ENCODE results near the gene RSPO3. TPM values are rescaled to one million over a fixed set of nuclear protein-coding genes. Genes with fewer than 3 reads are reported as not detected.
"Not testable (repeated sequence)": the region's sequence is repeated elsewhere in the genome, so short reads cannot be mapped to it uniquely, and the experiment has no call there.

RSPO3 gene
- total RNA-seq, 2 donors from 2014 or later, result not detected

GRCh38 chr6:127205036-127205435, 86.6 kb downstream of the RSPO3 start:
- H3K27ac Mint-ChIP-seq, result no peak overlapping the region
- no peaks in the 10 kb centered on the region for H3K36me3 Mint-ChIP-seq (ENCODE audit: insufficient read depth in 2 of 2)
- DNase-seq (no peak), ATAC-seq (replicated peaks in 1 of 2) (no peak)
- H3K9me3 Mint-ChIP-seq, result no peaks in the 10 kb centered on the region
- H3K4me3 Mint-ChIP-seq, result no peak overlapping the region
- peaks cover 27% of the 10 kb centered on the region for H3K27me3 Mint-ChIP-seq (ENCODE audit: low read depth)
- H3K4me1 Mint-ChIP-seq (ENCODE audit: low read depth), result no peaks in the 10 kb centered on the region

- DNase-seq (no peak), ATAC-seq (replicated peaks in 1 of 2) (no peak)
- no peak overlapping the region for H3K27ac Mint-ChIP-seq
- no peaks in the 10 kb centered on the region for H3K9me3 Mint-ChIP-seq
- H3K36me3 Mint-ChIP-seq (ENCODE audit: insufficient read depth in 2 of 2), result no peaks in the 10 kb centered on the region
- H3K27me3 Mint-ChIP-seq (ENCODE audit: low read depth), result peaks cover 32% of the 10 kb centered on the region
- no peak overlapping the region for H3K4me3 Mint-ChIP-seq
- no peaks in the 10 kb centered on the region for H3K4me1 Mint-ChIP-seq (ENCODE audit: low read depth)
Measured at GRCh38 chr6:127206531-127207095, 88.1 kb downstream of the RSPO3 start.

GRCh38 chr6:127207591-127208120, 89.2 kb downstream of the RSPO3 start:
- ATAC-seq (replicated peaks in 1 of 2) (no peak), DNase-seq (no peak)
- Mint-ChIP-seq H3K36me3 (ENCODE audit: insufficient read depth in 2 of 2) (no peaks in the 10 kb centered on the region), H3K27me3 (ENCODE audit: low read depth) (peaks cover 41% of the 10 kb centered on the region), H3K9me3 (no peaks in the 10 kb centered on the region), H3K4me3 (no peak overlapping the region), H3K4me1 (ENCODE audit: low read depth) (no peaks in the 10 kb centered on the region), H3K27ac (no peak overlapping the region)

DNA sequence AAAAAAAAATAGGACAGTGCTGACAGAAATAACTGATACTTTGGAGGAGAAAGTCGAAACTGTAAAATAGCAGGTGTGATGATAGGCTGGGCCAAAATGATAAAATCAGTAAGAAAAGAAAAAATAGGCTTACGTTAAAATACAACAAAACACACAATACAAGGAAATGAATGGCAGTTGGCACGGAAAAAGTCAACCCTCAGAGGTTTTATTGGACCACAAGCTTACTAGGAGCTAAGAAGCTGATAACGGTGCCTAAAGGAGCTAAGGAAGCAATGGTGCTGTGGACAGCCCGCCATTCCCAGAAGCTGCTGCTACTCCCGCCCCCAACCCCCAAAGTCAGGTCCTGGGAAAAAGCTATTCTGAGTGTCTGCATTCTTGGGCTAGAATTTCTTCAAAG, 92.3 kb downstream of the RSPO3 start:
- no peaks in the 10 kb centered on the region for H3K36me3 Mint-ChIP-seq (ENCODE audit: insufficient read depth in 2 of 2)
- no peaks in the 10 kb centered on the region for H3K9me3 Mint-ChIP-seq
- H3K27ac Mint-ChIP-seq, result no peak overlapping the region
- no peak for DNase-seq
- ATAC-seq (replicated peaks in 1 of 2), result no peak
- H3K4me1 Mint-ChIP-seq (ENCODE audit: low read depth), result no peaks in the 10 kb centered on the region
- H3K4me3 Mint-ChIP-seq, result no peak overlapping the region
- peaks cover 38% of the 10 kb centered on the region for H3K27me3 Mint-ChIP-seq (ENCODE audit: low read depth)

- H3K36me3 Mint-ChIP-seq (ENCODE audit: insufficient read depth in 2 of 2), result no peaks in the 10 kb centered on the region
- DNase-seq (no peak), ATAC-seq (replicated peaks in 1 of 2) (no peak)
- no peak overlapping the region for H3K27ac Mint-ChIP-seq
- H3K4me1 Mint-ChIP-seq (ENCODE audit: low read depth), result no peaks in the 10 kb centered on the region
- peaks cover 36% of the 10 kb centered on the region for H3K27me3 Mint-ChIP-seq (ENCODE audit: low read depth)
- H3K4me3 Mint-ChIP-seq, result no peak overlapping the region
- H3K9me3 Mint-ChIP-seq, result no peaks in the 10 kb centered on the region
Measured at GRCh38 chr6:127212376-127212775, 93.9 kb downstream of the RSPO3 start.

GRCh38 chr6:127214032-127214431, 95.6 kb downstream of the RSPO3 start:
- not testable (repeated sequence) for H3K4me1 Mint-ChIP-seq (ENCODE audit: low read depth); H3K27ac Mint-ChIP-seq; H3K9me3 Mint-ChIP-seq; ATAC-seq (replicated peaks in 1 of 2); DNase-seq; H3K36me3 Mint-ChIP-seq (ENCODE audit: insufficient read depth in 2 of 2); H3K4me3 Mint-ChIP-seq
- H3K27me3 Mint-ChIP-seq (ENCODE audit: low read depth), result peaks cover 19% of the 10 kb centered on the region

GRCh38 chr6:127214531-127214930, 96.1 kb downstream of the RSPO3 start:
- DNase-seq; ATAC-seq (replicated peaks in 1 of 2); H3K4me1 Mint-ChIP-seq (ENCODE audit: low read depth); H3K4me3 Mint-ChIP-seq; H3K9me3 Mint-ChIP-seq; H3K36me3 Mint-ChIP-seq (ENCODE audit: insufficient read depth in 2 of 2); H3K27ac Mint-ChIP-seq: not testable (repeated sequence)
- peaks cover 18% of the 10 kb centered on the region for H3K27me3 Mint-ChIP-seq (ENCODE audit: low read depth)

DNA sequence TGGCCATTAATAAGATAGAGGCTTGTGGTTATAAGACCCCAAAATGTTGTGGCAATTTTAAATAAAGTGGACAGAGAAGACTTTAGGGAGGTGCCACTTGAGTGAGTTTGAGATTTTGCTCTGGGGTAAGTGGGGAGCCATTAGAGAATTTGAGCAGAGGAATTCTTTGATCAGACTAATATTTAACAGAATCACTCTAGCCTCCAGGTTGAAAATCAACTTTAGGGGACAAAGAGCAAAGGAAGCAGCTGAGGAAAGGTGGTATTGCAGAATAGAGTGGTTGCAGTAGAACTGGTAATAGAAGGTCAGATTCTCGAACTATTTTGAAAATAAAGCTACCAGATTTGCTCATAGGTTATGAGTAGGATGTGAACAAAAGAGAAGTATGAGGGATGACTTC, 97.5 kb downstream of the RSPO3 start:
- Mint-ChIP-seq H3K9me3 (no peaks in the 10 kb centered on the region), H3K4me1 (ENCODE audit: low read depth) (no peaks in the 10 kb centered on the region), H3K36me3 (ENCODE audit: insufficient read depth in 2 of 2) (no peaks in the 10 kb centered on the region), H3K27me3 (ENCODE audit: low read depth) (peaks cover 17% of the 10 kb centered on the region), H3K4me3 (no peak overlapping the region), H3K27ac (no peak overlapping the region)
- no peak for ATAC-seq (replicated peaks in 1 of 2)
- DNase-seq, result no peak

GRCh38 chr6:127216810-127217789, 98.6 kb downstream of the RSPO3 start:
- no peak overlapping the region for H3K27ac Mint-ChIP-seq
- DNase-seq (no peak), ATAC-seq (replicated peaks in 1 of 2) (no peak)
- peaks cover 12% of the 10 kb centered on the region for H3K27me3 Mint-ChIP-seq (ENCODE audit: low read depth)
- no peak overlapping the region for H3K4me3 Mint-ChIP-seq
- no peaks in the 10 kb centered on the region for H3K9me3 Mint-ChIP-seq
- no peaks in the 10 kb centered on the region for H3K36me3 Mint-ChIP-seq (ENCODE audit: insufficient read depth in 2 of 2)
- H3K4me1 Mint-ChIP-seq (ENCODE audit: low read depth), result no peaks in the 10 kb centered on the region

DNA sequence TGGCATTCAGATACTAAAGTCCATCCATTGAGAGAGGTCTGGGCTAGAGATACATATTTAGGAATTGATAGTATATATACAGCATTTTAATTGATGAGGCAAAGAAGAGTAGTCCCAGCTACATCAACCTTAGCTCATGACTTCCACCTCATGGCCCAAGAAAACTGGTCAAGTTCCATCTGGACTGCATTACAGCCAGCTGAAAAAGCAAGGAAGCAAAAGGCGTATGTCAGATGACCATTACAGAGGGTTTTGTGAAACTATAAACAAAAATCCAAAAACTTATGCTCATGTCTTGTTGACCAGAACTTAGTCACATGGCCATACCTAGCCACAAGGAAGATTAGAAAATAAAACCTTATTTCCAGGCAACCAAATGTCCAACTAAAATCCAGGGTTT, 101.4 kb downstream of the RSPO3 start:
- H3K4me3 Mint-ChIP-seq, result no peak overlapping the region
- H3K9me3 Mint-ChIP-seq, result no peaks in the 10 kb centered on the region
- no peaks in the 10 kb centered on the region for H3K36me3 Mint-ChIP-seq (ENCODE audit: insufficient read depth in 2 of 2)
- H3K27me3 Mint-ChIP-seq (ENCODE audit: low read depth), result peaks cover 8% of the 10 kb centered on the region
- ATAC-seq (replicated peaks in 1 of 2) (no peak), DNase-seq (no peak)
- H3K27ac Mint-ChIP-seq, result no peak overlapping the region
- H3K4me1 Mint-ChIP-seq (ENCODE audit: low read depth), result no peaks in the 10 kb centered on the region

GRCh38 chr6:127221201-127221600, 102.7 kb downstream of the RSPO3 start:
- Mint-ChIP-seq H3K4me1 (ENCODE audit: low read depth) (no peaks in the 10 kb centered on the region), H3K27me3 (ENCODE audit: low read depth) (peaks cover 8% of the 10 kb centered on the region), H3K4me3 (no peak overlapping the region), H3K36me3 (ENCODE audit: insufficient read depth in 2 of 2) (no peaks in the 10 kb centered on the region), H3K27ac (no peak overlapping the region), H3K9me3 (no peaks in the 10 kb centered on the region)
- DNase-seq, result no peak
- ATAC-seq (replicated peaks in 1 of 2), result no peak

DNA sequence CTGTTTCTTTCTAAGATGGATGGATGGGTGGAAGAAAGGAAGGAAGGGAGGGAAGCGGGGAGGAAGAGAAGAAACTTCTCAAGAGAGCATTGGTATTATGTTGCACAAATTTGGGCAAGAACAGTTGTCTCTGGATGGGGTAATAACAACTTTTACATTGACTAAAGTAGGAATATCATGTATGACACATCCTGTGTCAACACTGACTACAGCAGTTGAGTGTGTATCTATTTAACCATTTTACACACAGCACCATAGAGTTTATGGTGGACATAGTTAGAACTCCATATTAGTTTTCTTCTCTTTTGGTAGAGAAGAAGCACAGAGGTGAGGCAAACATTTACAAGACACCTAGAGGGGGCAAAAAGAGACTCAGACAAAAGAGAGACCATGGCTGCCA, 103.9 kb downstream of the RSPO3 start:
- H3K4me3 Mint-ChIP-seq, result no peak overlapping the region
- ATAC-seq (replicated peaks in 1 of 2) (no peak), DNase-seq (no peak)
- no peaks in the 10 kb centered on the region for H3K36me3 Mint-ChIP-seq (ENCODE audit: insufficient read depth in 2 of 2)
- no peak overlapping the region for H3K27ac Mint-ChIP-seq
- peaks cover 8% of the 10 kb centered on the region for H3K27me3 Mint-ChIP-seq (ENCODE audit: low read depth)
- H3K4me1 Mint-ChIP-seq (ENCODE audit: low read depth), result no peaks in the 10 kb centered on the region
- H3K9me3 Mint-ChIP-seq, result no peaks in the 10 kb centered on the region

GRCh38 chr6:127225497-127225896, 107.0 kb downstream of the RSPO3 start:
- Mint-ChIP-seq H3K4me3 (no peak overlapping the region), H3K27me3 (ENCODE audit: low read depth) (peaks cover 8% of the 10 kb centered on the region), H3K36me3 (ENCODE audit: insufficient read depth in 2 of 2) (no peaks in the 10 kb centered on the region), H3K4me1 (ENCODE audit: low read depth) (no peaks in the 10 kb centered on the region), H3K9me3 (peaks cover under 1 to 1% of the 10 kb centered on the region in 2 donors), H3K27ac (no peak overlapping the region)
- ATAC-seq (replicated peaks in 1 of 2) (no peak), DNase-seq (no peak)
